ENCODE data around the gene TTLL11. TPM values are rescaled to one million over a fixed set of nuclear protein-coding genes. Genes with fewer than 3 reads are reported as not detected.

The TTLL11 gene
- total RNA-seq, 2 donors from 2014 or later: 11.7 to 11.9 TPM

GRCh38 chr9:122055701-122056100 lies 37.4 kb downstream of the TTLL11 start:
- Histone ChIP-seq H3K9me3 (no peaks in the 10 kb centered on the region), H3K27ac (no peak overlapping the region), H3K4me1 (replicated peaks) (no peaks in the 10 kb centered on the region), H3K27me3 (replicated peaks; ENCODE audit: insufficient read depth) (no peaks in the 10 kb centered on the region), H3K4me3 (no peak overlapping the region), H3K36me3 (no peaks in the 10 kb centered on the region)
- TF ChIP-seq POLR2A (IDR thresholded peaks at IDR 0.05) (no peak), POLR2AphosphoS5 (IDR thresholded peaks at IDR 0.05) (no peak), CTCF (IDR thresholded peaks at IDR 0.05) (no peak)
- no peak for DNase-seq (ENCODE audit: low spot score)
- 96% methylated on average over 6 of the region's 6 CpGs for WGBS
- intact Hi-C loops (cut with DNase I): no loop called here

- DNase-seq (ENCODE audit: low spot score): no peak
- 75% methylated on average over 19 of the region's 19 CpGs for WGBS
Observed at GRCh38 chr9:122053567-122054350, 39.3 kb downstream of the TTLL11 start.

GRCh38 chr9:122053064-122053463 lies 40.0 kb downstream of the TTLL11 start:
- no peaks in the 10 kb centered on the region for H3K36me3 ChIP-seq
- no peaks in the 10 kb centered on the region for H3K9me3 ChIP-seq
- DNase-seq (ENCODE audit: low spot score): no peak
- no peak overlapping the region for H3K4me3 ChIP-seq
- no peaks in the 10 kb centered on the region for H3K4me1 ChIP-seq (replicated peaks)
- TF ChIP-seq POLR2A (IDR thresholded peaks at IDR 0.05) (no peak), CTCF (IDR thresholded peaks at IDR 0.05) (no peak), POLR2AphosphoS5 (IDR thresholded peaks at IDR 0.05) (no peak)
- H3K27me3 ChIP-seq (replicated peaks; ENCODE audit: insufficient read depth): no peaks in the 10 kb centered on the region
- WGBS: 79% methylated on average over 10 of the region's 10 CpGs
- intact Hi-C loops (cut with DNase I): no loop called here
- H3K27ac ChIP-seq: no peak overlapping the region

More at GRCh38 chr9:122053567-122054350, 39.3 kb downstream of the TTLL11 start:
- Histone ChIP-seq H3K27ac (no peak overlapping the region), H3K36me3 (no peaks in the 10 kb centered on the region), H3K4me1 (replicated peaks) (no peaks in the 10 kb centered on the region), H3K9me3 (no peaks in the 10 kb centered on the region), H3K4me3 (no peak overlapping the region), H3K27me3 (replicated peaks; ENCODE audit: insufficient read depth) (no peaks in the 10 kb centered on the region)
- no peak for TF ChIP-seq POLR2AphosphoS5 (IDR thresholded peaks at IDR 0.05)
- intact Hi-C loops (cut with DNase I): no loop called here

GRCh38 chr9:122051351-122052321 lies 41.5 kb downstream of the TTLL11 start:
- H3K4me1 ChIP-seq (replicated peaks): no peaks in the 10 kb centered on the region
- H3K36me3 ChIP-seq: no peaks in the 10 kb centered on the region
- no peaks in the 10 kb centered on the region for H3K9me3 ChIP-seq
- H3K27ac ChIP-seq: no peak overlapping the region
- no peak overlapping the region for H3K4me3 ChIP-seq
- no peak for TF ChIP-seq CTCF (IDR thresholded peaks at IDR 0.05)
- no peak for TF ChIP-seq POLR2AphosphoS5 (IDR thresholded peaks at IDR 0.05)
- no peak for TF ChIP-seq POLR2A (IDR thresholded peaks at IDR 0.05)
- intact Hi-C loops (cut with DNase I): no loop called here
- WGBS: 93% methylated on average over 7 of the region's 7 CpGs
- DNase-seq (ENCODE audit: low spot score): no peak
- no peaks in the 10 kb centered on the region for H3K27me3 ChIP-seq (replicated peaks; ENCODE audit: insufficient read depth)

GRCh38 chr9:122050167-122050566 lies 42.9 kb downstream of the TTLL11 start:
- DNase-seq (ENCODE audit: low spot score): no peak
- TF ChIP-seq POLR2AphosphoS5 (IDR thresholded peaks at IDR 0.05): no peak
- TF ChIP-seq POLR2A (IDR thresholded peaks at IDR 0.05): no peak
- TF ChIP-seq CTCF (IDR thresholded peaks at IDR 0.05): no peak
- Histone ChIP-seq H3K27me3 (replicated peaks; ENCODE audit: insufficient read depth) (no peaks in the 10 kb centered on the region), H3K27ac (no peak overlapping the region), H3K9me3 (no peaks in the 10 kb centered on the region), H3K4me1 (replicated peaks) (no peaks in the 10 kb centered on the region), H3K36me3 (no peaks in the 10 kb centered on the region), H3K4me3 (no peak overlapping the region)
- intact Hi-C loops (cut with DNase I): no loop called here
- WGBS: 88% methylated on average over 7 of the region's 7 CpGs

Data from prostate gland (tissue), 2 donors.